ENCODE measurements around the gene MYLK.

MYLK gene

DNA sequence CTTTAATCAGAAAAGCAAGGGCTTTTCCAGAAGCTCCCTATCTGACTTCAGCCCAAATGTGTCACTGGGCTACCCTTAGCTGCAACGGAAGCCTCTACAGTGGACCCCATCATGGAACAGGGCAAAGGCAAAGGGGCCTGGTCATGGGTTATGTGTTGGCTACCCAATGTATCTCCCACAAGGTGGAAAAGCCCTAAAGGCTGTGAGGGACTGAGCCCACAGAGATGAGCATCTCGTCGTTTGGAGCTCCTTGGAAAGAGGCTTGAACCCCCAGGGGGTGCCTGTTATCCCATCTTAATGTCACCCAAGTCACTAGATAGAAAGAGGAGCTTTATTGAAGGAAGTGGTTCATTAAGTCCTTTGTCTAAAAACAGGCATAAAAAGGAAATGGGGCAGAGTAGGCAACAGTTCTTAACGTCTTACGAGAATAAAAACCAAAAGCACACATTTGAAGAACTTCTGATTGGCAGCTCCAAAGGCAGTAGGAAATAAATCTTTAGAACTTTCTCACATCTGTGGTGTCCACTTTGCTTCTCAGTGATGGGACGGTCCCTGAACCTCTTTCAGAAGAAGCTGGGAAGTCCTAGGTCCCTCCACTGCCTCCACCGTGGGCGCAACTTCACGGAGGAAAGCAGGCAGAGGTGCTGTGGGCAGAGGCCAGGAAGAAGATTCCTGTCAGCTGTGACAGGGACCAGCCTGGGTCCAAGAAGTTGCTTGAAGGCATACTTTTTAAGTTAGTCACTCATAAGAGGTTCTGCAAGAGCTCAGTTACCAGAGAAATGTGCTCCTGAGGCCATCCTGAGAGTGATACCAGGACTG, 93.7 kb downstream of the MYLK start:
- no peak for DNase-seq

DNA sequence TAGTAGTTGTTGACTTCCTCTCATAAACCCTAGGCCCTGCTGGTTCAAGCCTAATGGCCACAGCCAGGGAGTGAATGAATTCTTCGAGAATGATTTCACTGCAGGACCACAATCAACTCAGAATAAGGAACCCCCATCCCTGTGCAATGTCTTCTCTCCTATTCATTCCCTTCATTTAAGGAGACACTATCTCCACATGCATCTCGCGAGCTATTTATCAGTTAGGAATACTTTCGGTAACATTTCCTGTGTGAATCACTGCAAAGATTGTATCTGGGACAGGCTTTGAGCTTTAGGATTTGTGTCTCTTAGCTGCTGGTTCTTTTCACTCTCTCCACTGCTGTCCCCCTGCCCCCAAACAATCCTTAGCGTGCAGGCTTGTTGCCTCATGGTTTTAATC, 94.4 kb downstream of the MYLK start:
- DNase-seq: no peak

DNA sequence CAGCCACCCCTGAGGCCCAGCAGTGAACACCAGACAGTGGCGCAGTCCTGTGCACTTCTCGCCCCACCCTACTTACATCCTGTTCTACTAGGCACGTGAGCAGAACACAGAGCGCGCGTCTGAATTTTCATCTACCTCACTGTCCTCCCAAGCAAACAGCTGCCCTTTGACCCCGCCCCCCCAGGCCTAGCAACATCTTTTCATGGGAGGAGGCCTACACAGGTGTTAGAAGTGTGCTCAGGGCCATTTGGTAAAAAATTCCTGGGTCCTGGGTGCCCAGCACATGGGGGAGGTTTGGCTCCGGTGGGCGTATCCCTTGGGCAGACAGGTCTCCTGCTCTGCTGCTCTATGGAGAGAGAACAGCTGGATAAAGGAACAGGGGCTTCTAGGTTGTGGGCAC, 95.0 kb downstream of the MYLK start:
- no peak for DNase-seq

GRCh38 chr3:123788710-123789109, 95.4 kb downstream of the MYLK start:
- no peak for DNase-seq

- no peak for DNase-seq
Observed at GRCh38 chr3:123787133-123787532, 97.0 kb downstream of the MYLK start.

GRCh38 chr3:123785602-123786001, 98.5 kb downstream of the MYLK start:
- DNase-seq: no peak

GRCh38 chr3:123783811-123784210, 100.3 kb downstream of the MYLK start:
- DNase-seq: no peak

- no peak for DNase-seq
Observed at GRCh38 chr3:123783050-123783689, 101.0 kb downstream of the MYLK start.

- no peak for DNase-seq
Observed at GRCh38 chr3:123782488-123782887, 101.6 kb downstream of the MYLK start.

DNA sequence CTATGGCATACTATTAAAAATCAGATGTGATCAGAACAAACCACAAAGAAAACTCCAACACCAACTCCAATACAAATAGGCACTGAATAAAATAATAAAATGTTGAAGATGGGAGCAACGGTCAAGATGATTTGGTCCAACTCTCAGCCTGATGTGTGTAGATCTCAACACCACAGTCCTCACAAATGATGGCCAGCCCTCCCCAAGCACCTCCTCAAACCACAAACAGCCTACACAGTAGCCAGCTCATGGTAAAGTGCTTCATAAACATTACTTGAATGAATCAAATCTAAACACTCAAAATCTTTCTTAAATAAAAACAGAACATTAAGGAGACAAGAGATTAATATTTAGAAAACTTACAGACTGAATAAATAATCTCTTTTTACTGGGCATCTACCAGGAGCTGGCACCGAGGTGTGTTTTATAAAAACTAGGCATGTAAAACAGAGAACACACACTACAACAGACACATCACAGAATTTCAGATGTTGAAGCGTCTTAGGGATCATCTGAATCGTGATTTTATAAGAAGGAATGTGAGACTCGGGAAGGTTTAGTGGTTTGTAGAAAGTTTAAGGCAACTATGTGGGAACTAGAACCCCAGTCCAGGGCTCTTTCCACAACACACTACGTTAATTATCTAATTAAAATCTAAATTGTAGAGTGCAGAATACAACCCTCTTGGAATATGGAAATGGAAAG, 102.4 kb downstream of the MYLK start:
- DNase-seq: no peak

- DNase-seq: no peak
Observed at GRCh38 chr3:123781138-123781537, 103.0 kb downstream of the MYLK start.

GRCh38 chr3:123780656-123781055, 103.5 kb downstream of the MYLK start:
- DNase-seq: no peak

DNA sequence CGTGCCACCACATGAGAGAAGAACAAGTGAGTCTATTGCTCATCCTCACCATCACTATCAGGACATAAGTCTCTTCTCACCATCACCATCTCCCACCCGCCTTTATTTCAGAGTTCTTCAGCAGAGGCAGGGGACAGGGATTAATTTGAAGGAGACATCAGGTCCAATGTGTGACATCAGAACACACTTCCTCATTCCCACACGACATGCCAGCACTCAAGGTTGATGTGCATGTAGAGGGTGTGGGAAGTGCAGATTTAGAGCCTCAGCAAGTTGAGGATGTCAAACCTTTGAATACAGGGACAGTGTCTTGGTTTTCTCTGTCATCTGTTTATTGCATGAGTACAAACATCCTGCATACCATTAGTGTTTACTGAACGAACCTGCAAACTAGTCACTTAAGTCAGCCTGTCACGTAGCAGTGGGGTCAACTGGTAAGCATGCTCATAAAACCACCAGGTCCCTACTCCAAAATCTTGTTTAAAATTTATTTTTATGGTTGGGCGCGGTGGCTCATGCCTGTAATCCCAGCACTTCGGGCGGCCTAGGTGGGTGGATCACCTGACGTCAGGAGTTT, 104.4 kb downstream of the MYLK start:
- DNase-seq: no peak

DNA sequence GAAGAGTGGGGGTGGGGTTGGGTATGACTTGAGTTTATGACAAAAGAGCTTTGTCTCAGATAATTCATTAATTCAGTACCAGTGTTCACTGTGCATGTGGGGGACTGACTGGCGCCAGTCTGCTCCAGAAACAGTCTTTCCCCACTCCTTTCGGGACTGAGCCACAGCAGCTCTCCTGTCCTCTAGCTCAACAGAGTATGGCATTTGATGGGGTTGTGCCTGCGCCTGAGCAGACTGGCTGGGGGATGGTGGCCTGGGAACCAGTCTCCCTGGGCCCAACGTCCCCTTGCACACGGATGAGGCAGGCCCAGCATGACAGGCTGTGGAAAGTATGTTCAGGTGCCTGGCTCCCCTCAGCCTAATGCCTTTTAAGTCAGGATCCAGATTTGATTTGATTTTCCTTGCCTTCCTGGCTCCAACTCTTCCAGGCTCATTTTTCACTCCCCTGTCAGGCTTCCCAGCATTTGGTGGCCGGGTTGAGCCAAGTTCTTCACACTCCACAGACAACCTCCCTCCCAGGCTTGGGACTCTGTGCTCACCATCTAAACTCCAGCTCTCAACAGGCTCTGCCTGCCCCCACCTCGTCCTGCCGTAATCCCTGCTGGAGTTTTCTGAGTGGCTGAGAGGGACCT, 105.0 kb downstream of the MYLK start:
- DNase-seq: no peak

GRCh38 chr3:123778525-123778924, 105.6 kb downstream of the MYLK start:
- no peak for DNase-seq

DNA sequence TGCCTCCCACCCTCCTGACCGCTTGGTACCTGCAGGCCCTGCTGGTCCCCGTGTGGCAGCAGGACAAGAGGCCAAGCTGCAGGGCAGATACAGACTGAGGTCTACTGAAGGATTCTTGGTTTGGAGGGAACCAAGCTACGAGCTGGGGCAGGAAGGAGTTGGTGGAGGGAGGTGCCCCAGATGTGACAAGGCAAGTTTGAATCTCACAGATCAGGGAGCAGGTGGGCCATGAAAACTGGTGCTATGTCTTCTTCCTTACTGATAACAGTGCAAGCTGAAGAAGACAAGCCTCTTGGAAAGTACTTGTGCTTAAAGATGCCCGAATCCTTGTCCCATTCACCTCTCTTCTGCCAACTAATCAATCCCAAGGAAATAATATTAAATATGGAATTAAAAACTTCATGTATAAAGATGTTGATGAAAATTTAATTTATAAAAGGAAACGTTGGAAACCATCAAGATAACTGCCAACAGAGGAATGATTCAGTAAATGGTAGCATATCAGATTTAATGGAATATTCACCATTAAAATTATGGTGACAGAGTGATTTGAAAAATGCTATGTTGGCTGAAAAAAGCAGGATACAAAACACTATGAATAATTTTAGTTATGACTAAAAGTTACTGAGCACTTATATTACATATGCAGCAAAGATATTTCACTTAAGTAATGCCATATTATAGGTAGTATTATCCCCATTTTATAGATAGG, 107.9 kb downstream of the MYLK start:
- no peak for DNase-seq

DNA sequence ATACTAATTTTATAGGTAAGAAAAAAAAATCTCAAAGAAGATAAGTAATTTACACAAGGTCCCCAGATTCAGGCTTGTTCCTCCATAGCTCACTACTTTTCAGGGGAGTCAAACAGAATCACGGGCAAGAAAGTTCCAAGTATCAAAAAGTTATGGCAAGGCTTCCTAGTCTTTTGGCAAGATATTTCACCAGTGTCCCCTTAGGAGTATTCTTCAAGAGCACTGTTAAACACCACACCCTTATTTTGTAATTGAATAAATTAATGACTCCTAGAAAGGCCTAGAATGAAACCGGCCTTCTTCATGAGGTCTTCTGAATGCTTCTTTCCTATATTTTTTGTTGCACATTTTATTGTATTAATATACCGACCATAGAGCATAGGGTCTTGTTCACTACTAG, 109.7 kb downstream of the MYLK start:
- DNase-seq: no peak

GRCh38 chr3:123773681-123774431, 110.3 kb downstream of the MYLK start:
- DNase-seq: no peak

GRCh38 chr3:123769356-123769743, 114.8 kb downstream of the MYLK start:
- DNase-seq: no peak

DNA sequence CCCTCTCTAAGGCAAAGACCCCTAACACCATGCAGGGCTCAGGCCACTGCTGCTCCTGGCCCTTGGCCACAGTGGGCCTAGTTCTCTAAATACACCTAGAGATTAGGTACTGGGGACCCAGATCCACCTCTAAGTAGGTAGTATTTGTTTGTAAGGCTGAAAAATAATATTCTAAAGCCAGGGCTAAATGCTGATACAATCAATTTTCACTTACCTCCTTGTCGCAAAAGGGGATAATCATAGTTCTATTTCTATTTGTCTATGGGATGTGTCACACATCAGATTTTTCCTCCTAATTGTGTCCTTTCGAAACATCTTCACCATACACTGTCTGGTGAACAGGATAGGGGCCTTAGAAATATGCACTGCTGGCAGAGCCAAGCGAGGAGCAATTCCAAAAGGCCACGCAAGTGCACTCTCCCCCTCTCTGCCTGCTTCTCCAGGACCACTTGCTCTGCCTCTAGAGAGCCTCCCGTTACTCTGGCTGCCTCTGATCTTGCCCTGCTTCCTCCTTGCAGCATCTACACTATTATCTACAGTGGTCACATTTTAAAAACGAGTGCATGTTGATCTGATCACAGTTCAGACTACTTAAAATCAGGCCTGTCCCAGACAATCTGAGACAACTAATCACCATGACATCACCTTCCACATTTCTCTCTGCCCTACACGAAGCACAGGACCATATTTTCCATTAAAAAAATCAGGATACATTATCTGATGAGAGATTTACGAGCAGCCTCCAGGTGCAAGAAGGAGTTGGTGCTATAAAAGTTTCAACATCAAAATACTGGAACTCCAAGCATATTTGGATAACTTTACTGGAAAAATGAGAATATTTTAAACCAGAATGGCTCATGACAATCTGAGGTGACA, 115.4 kb downstream of the MYLK start:
- DNase-seq: no peak

Measured in stimulated activated CD4-positive, alpha-beta T cell treated with anti-CD3 and anti-CD28 coated beads, Interleukin-2, amount 100 ng/mL, for 48 hours (primary cell).